Mucosa of stomach (tissue), 1 donor: Measurements from ENCODE around the gene HSD3B1.

Source experiments
- H3K27me3 ChIP-seq: one replicate; pipeline ENCODE4 v1.7.0; 2013; ENCODE audit warnings: mild to moderate bottlenecking, low read length; ENCODE audit not compliant: control insufficient read depth, insufficient read depth
- H3K36me3 ChIP-seq: one replicate; pipeline ENCODE4 v1.7.0; 2013; ENCODE audit warnings: low read length; ENCODE audit not compliant: control insufficient read depth, insufficient read depth
- H3K4me1 ChIP-seq: one replicate; pipeline ENCODE4 v1.7.0; 2013; ENCODE audit warnings: mild to moderate bottlenecking, low read length; ENCODE audit not compliant: control insufficient read depth, insufficient read depth
- H3K4me3 ChIP-seq: one replicate; pipeline ENCODE4 v1.7.0; 2013; ENCODE audit warnings: low read length
- H3K9ac ChIP-seq: one replicate; pipeline ENCODE4 v1.7.0; 2013; ENCODE audit warnings: mild to moderate bottlenecking, low read length, moderate library complexity
- H3K9me3 ChIP-seq: one replicate; pipeline ENCODE4 v1.7.0; 2013; ENCODE audit warnings: mild to moderate bottlenecking, low read length, moderate library complexity; ENCODE audit not compliant: control insufficient read depth
- donor health status: Pancreatic carcinoma.

Gene HSD3B1

DNA sequence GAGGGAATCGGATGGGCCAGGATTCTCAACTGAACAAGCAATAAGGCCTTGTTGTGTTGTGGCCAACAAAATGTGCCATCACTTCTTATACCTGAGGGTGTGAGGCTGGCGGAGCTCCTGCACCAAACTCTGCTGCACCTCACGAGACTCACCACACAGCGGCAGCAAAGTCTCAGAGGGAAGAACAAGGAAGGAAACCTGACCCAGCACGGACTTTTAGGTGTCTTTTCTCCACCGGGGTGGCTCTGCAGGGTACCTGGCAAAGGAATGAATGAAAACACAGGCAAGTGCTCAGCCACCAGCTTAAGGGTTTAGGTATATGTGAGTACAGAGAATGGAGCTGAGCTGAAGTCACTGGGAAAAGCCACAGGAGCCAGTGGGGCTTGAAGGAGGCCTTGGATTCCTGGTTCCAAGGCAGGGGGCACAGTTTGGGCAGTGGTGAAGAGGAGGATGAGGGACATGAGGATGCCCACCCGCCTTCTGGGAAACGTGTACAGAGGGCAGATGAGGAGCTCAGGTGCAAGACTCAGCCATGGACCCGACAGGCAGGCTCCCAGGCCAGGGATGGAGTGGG is 31.1 kb upstream of the HSD3B1 start:
- H3K4me3 ChIP-seq = no peak overlapping the region
- H3K4me1 ChIP-seq = no peaks in the 10 kb centered on the region
- no peaks in the 10 kb centered on the region for H3K9me3 ChIP-seq
- H3K27me3 ChIP-seq = peaks cover 10% of the 10 kb centered on the region
- no peak overlapping the region for H3K9ac ChIP-seq
- H3K36me3 ChIP-seq = no peaks in the 10 kb centered on the region

- peaks cover 5% of the 10 kb centered on the region for H3K27me3 ChIP-seq
- H3K9me3 ChIP-seq = no peaks in the 10 kb centered on the region
- H3K4me1 ChIP-seq = no peaks in the 10 kb centered on the region
- H3K36me3 ChIP-seq = no peaks in the 10 kb centered on the region
- H3K9ac ChIP-seq = no peak overlapping the region
- H3K4me3 ChIP-seq = no peak overlapping the region
Measured at GRCh38 chr1:119477710-119478109, 29.3 kb upstream of the HSD3B1 start.

DNA sequence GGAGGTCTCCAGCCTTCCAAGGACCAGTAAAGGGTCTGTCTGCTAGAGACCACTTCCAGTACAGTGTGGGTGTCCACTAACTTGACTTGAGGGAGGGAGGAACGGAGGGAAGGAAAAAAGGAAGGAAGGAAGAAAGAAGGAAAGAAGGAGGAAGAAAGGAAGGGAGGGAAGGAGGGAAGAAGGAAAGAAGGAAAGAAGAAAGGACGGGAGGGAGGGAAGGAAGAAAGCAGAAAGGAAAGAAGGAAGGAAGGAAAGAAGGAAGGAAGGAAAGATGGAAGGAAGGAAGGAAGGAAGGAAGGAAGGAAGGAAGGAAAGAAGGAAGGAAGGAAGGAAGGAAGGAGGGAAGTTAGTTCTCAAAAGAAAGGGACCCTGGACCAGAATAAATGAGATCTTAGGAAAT is 26.8 kb upstream of the HSD3B1 start:
- Histone ChIP-seq H3K27me3 (peaks cover 5% of the 10 kb centered on the region), H3K4me3 (no peak overlapping the region), H3K9ac (no peak overlapping the region), H3K9me3 (no peaks in the 10 kb centered on the region), H3K4me1 (no peaks in the 10 kb centered on the region), H3K36me3 (no peaks in the 10 kb centered on the region)

GRCh38 chr1:119481951-119482350 is 25.1 kb upstream of the HSD3B1 start:
- no peak overlapping the region for H3K4me3 ChIP-seq
- no peak overlapping the region for H3K9ac ChIP-seq
- H3K36me3 ChIP-seq = no peaks in the 10 kb centered on the region
- H3K27me3 ChIP-seq = no peaks in the 10 kb centered on the region
- H3K9me3 ChIP-seq = no peaks in the 10 kb centered on the region
- H3K4me1 ChIP-seq = no peaks in the 10 kb centered on the region

DNA sequence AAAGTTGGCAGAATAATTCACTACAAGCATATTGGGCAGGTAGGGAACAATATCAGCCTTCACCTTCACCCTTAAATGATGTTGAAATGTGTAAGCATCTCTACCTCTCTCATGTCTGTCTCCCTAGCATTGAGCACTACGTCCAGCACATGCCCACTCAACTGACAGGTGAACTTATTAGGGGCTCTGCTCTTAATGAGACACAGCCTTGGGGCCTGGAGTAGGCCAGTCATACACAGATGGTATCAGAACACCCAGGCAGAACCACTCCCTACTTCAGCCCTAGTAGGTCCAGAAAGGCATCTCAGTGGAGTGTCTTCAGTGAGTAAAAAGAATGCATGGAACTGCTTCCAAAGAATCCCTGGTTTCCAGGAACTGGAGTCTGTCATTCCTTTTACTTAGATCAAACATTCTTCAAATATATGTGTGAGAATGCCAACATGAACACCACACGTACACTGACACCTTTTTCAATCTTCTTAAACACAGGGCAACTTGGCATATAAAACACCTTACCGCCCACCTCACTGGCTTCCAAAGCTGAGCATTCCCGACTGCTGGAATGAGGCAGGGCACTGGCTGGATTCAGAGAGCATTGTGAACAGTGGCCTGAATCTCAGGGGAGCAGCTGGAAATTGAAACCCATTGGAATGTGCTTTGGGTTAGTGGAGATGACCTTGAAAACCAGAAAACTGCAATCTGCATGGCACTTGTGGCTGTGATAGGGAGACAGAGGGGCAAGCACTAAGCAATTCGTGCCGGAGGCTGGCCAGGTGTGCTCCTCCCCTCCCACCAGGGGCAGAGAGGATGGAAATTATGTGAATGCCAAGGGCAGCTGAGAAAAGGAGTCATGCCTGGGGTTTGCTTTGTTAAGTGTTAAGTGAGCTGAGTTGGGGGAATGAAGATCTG is 24.2 kb upstream of the HSD3B1 start:
- no peaks in the 10 kb centered on the region for H3K27me3 ChIP-seq
- H3K9me3 ChIP-seq = no peaks in the 10 kb centered on the region
- H3K9ac ChIP-seq = no peak overlapping the region
- no peaks in the 10 kb centered on the region for H3K36me3 ChIP-seq
- no peak overlapping the region for H3K4me3 ChIP-seq
- H3K4me1 ChIP-seq = no peaks in the 10 kb centered on the region

DNA sequence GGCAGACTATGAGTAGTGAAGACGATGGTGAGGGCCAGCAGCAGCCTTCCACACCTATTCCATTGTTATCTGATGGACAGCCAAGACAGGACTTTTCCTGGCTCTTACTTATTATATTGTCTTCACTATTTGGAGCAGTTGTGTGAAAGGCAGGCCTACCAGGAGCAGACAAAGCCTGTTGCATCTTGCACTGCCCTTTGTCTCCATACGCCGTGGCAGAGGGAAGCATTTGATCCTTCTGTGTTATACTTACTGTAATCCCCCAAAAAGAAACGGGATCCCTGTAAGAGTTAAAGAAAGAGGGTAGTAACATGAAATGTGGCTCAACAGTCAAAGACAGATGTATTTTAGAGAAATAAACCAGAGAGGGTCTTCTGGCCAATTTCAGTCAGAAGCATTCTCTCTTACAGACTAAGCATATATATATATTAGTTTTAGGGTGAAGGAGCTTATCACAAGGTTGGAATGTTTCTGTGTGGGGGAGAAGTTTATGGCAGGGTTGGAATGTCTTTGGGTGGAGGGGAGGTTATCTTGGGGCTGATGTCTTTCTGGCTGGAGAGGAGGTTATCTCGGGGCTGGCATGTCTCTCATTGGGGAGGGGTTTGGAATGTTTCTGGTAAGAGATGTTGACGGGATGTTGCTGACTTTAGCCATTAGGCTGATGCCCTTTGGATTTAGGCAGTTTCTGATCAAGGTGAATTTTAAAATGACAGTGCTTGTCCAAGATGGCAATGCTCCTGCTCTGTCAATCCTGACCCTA is 23.4 kb upstream of the HSD3B1 start:
- Histone ChIP-seq H3K27me3 (no peaks in the 10 kb centered on the region), H3K36me3 (no peaks in the 10 kb centered on the region), H3K4me3 (no peak overlapping the region), H3K9me3 (no peaks in the 10 kb centered on the region), H3K9ac (no peak overlapping the region), H3K4me1 (no peaks in the 10 kb centered on the region)

GRCh38 chr1:119485201-119485600 is 21.8 kb upstream of the HSD3B1 start:
- Histone ChIP-seq H3K9me3 (no peaks in the 10 kb centered on the region), H3K36me3 (no peaks in the 10 kb centered on the region), H3K27me3 (no peaks in the 10 kb centered on the region), H3K4me3 (no peak overlapping the region), H3K9ac (no peak overlapping the region), H3K4me1 (no peaks in the 10 kb centered on the region)

GRCh38 chr1:119488216-119488615 is 18.8 kb upstream of the HSD3B1 start:
- Histone ChIP-seq H3K9me3 (no peaks in the 10 kb centered on the region), H3K4me3 (no peak overlapping the region), H3K9ac (no peak overlapping the region), H3K27me3 (no peaks in the 10 kb centered on the region), H3K36me3 (no peaks in the 10 kb centered on the region), H3K4me1 (no peaks in the 10 kb centered on the region)

DNA sequence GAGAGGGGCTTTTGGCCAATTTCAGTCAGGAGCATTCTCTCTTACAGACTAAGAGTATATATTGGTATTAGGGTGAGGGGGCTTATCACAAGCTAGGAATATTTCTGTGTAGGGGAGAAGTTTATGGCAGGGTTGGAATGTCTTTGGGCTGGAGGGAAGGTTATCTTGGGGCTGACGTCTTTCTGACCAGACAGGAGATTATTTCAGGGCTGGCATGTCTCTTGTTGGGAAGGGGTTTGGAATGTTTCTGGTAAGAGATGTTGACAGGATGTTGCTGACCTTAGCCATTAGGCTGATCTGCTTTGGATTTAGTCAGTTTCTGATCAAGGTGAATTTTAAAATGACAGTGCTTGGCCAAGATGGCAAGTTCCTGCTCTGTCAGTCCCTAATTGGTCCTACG is 17.8 kb upstream of the HSD3B1 start:
- no peaks in the 10 kb centered on the region for H3K36me3 ChIP-seq
- no peaks in the 10 kb centered on the region for H3K27me3 ChIP-seq
- H3K4me1 ChIP-seq = no peaks in the 10 kb centered on the region
- H3K9me3 ChIP-seq = no peaks in the 10 kb centered on the region
- no peak overlapping the region for H3K4me3 ChIP-seq
- H3K9ac ChIP-seq = no peak overlapping the region

DNA sequence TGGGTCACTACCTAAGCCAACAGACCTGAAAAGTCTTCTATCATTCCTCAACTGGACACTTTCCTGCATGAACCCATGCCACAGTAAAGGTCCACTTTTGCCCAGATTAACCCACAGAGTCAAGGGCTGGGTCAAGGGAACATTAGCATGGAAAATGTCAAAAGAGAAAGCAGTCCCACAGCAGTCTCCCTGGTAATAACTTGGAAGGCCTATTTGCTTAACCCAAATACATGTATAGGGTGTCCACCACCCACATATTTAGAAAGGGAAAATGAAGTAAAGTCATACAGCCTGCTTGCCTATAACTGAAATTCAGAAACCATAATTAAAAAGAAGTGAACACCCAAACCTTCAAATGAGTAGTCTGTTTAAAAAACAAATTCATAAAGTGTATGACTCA is 16.1 kb upstream of the HSD3B1 start:
- Histone ChIP-seq H3K4me1 (no peaks in the 10 kb centered on the region), H3K9ac (no peak overlapping the region), H3K4me3 (no peak overlapping the region), H3K36me3 (no peaks in the 10 kb centered on the region), H3K9me3 (no peaks in the 10 kb centered on the region), H3K27me3 (no peaks in the 10 kb centered on the region)

DNA sequence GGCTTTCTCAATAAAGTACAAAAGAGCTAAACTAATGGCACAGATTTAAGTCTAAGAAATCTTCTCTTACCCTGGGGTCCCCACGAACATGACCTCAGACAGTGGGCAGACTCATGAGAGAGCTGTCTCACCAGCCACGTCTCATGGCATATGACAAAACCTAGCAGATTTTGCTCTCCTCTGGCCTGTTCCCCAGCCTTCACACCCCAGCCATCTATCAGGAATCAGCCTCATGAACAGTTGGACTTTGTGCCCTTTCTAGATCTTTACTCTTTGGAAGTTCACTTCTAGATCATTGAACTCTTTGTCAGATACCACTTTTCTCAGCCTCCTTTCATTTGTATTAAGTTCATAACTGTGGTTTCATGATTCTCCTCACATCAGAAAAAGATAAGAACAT is 14.2 kb upstream of the HSD3B1 start:
- Histone ChIP-seq H3K9me3 (no peaks in the 10 kb centered on the region), H3K36me3 (no peaks in the 10 kb centered on the region), H3K4me3 (no peak overlapping the region), H3K27me3 (no peaks in the 10 kb centered on the region), H3K9ac (no peak overlapping the region), H3K4me1 (no peaks in the 10 kb centered on the region)

- no peaks in the 10 kb centered on the region for H3K4me1 ChIP-seq
- H3K36me3 ChIP-seq = no peaks in the 10 kb centered on the region
Measured at GRCh38 chr1:119504831-119505230, 2.2 kb upstream of the HSD3B1 start.

More at GRCh38 chr1:119504831-119505230, 2.2 kb upstream of the HSD3B1 start:
- no peaks in the 10 kb centered on the region for H3K9me3 ChIP-seq
- H3K27me3 ChIP-seq = no peaks in the 10 kb centered on the region
- no peak overlapping the region for H3K4me3 ChIP-seq
- no peak overlapping the region for H3K9ac ChIP-seq
